GM21367 (cell line): ENCODE data around the gene TWIST2.

Experiments
- ATAC-seq: cut with Tn5 transposase; IDR thresholded peaks from one replicate; pipeline ENCODE4 v1.9.1; 2021; ENCODE audit not compliant: unreplicated experiment

TWIST2 gene

GRCh38 chr2:238835726-238836301, 12.1 kb upstream of the TWIST2 start:
- ATAC-seq = no peak

DNA sequence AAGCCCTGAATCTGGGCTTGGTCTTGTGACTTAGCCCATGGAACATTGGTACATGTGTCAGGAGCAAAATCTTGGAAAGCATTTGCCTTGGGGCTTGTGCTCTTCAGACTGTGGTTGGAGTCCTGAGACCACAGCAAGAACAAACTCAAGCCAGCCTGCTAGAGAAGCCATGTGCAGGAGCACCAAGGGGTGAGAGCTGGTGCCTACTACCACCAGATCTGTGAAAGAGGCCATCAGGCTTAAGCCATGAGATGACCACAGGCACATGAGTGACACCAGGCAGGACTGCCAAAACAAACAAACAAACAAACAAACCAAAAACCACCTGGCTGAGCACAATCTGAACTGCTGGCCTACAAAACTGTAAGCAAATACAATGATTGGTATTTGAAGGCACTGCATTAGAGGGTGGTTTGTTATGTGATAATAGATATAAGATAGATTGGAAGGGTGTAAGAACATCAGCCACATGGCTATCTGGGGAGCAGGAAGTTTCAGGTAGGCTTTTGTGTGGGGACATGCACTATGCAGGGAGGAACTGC, 9.0 kb upstream of the TWIST2 start:
- ATAC-seq = no peak

DNA sequence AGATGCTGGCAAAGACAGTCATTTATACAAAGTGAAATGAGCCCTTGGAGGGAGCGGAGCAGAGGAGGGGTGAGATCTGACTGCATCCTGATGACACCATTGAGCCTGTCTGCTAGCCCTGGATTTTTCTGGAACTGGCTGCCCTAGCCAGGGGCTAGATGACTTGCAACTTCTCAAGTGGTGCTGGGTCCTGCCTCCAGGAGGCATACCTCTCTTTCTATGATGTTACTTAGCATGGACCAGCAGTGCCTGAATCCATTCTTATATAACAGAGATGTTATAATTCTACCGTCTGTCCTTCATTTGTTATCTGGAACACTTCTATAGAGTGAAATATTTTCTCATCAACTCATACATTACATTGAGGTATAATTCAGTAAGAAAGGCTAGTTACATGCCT, 8.5 kb upstream of the TWIST2 start:
- no peak for ATAC-seq

DNA sequence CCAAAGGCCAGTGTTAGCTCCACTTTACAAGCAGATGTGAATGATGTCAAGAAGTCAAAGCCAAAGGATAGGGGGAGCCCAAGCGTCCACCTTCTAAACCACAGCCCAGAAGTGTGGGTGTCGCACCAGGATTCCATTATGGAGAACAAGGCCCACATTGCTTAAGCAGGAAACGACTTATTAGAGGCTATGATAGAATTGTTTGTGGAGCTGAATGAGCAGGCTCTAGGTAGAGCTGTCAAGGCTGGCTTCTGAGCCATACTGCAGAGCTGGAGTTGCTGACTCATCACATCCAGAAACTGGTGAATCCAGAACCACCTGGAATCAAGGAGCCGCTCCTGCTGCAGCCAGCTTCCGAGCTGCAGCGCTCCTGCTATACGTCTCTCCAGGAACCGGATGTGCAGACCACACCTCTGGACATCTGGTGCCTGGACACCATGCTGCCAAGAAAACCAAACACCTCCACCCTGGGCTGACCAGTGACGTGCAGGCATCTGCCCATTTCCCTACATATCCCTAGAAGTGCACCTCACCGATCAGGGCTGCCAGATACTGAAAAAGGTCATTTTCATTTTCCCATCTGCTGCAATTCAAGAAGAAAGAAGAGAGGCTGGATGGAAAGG, 6.2 kb upstream of the TWIST2 start:
- no peak for ATAC-seq

DNA sequence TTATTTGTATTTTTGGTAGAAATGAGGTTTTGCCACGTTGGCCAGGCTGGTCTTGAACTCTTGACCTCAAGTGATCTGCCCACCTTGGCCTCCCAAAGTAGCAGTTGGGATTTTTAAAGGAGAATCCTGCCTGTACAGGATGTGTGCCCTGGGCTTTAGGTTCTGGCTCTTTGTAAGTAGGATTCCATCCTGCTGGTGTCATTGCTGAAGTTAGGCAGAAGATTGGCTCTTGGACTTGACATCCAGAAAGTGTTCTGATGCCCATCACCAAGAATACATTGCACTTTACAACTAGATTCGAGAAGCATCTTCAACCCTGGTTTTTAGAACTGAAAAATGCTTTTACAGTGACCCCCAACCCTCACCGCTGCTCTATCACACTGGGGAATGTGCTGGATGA, 4.4 kb upstream of the TWIST2 start:
- no peak for ATAC-seq

DNA sequence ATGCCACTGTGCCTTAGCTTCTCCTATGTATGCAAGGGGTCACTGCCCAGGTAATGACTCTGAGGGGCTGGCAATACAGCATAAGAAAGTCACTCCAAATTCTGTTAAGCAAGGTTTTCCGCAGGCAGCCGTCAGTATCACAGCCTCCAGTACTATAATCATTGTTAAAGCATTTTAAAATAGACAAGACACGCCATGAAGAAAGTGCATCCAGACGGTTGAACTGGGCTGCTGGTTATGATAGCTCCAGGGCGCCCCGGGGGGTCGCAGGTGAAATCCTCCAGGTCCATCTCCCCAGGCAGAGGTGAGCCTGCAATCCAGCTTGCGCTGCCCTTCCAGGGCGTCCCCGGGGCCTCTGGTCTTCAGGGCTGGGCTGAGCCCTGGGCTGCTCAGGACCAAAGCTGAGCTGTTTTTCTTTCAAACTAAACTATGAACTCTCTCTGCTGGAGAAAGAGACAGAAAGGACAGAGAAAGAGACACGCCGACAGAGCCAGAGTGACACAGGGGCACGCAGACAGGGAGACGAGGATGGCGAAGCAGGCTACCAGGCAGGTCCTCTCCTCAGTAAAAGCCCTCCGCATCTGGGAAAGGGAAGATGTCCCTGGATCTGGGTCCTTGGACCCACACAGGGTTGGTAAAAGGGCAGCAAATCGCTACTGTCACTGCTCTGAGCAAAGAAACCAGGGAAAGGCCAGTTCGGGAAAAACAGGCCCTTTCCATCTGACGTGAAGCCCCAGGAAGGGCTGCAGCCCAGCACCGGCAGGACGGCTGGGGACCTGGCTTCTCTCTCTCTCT, 2.1 kb upstream of the TWIST2 start:
- no peak for ATAC-seq

DNA sequence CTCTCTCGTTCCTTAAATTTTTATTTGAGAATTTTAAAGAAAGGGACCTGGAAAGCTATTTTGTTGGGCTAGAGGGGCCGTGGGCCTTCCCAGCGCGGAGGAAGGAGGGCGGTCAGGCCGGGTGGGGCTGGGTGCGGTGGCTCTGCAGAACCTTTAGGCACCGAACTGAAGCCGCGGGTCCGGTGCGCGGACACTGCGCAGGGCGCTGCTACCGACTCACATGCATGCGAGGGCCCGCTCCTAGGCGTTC, 1.6 kb upstream of the TWIST2 start:
- no peak for ATAC-seq

GRCh38 chr2:238846628-238847418, 1.1 kb upstream of the TWIST2 start:
- no peak for ATAC-seq

DNA sequence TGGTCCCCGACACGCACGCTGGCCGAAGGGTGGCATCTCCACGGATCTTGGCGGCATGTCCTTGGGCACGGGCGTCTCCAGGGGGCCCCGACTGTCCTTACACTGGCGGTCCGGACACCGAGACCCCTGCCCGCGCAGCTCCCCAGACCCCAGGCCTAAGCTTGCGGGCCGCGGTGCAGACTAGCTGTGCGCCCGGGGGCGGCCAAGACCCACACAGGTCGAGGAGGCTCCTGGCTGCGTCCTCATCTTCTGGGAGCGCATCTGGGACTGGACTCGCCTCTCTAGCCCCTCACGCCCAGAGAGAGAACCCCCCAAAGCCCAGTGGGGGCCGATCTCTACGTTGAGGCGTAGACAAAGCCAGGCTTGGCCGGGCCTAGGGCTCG, 475 bp upstream of the TWIST2 start:
- ATAC-seq = no peak

DNA sequence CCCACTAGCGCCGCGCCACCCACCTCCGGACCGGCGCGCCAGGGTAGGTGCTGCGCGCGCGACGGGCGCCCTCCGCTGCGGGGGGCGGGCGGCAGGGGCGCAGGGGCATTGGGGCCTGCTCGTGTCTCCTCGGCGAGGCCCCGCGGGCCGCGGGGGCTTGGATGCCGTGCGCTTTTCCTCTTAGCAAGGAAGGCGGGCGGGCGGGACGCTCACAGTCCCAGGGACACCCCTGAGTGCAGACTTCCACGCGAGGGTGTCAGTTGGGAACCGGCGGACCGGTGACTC, 748 bp downstream of the TWIST2 start:
- no peak for ATAC-seq

DNA sequence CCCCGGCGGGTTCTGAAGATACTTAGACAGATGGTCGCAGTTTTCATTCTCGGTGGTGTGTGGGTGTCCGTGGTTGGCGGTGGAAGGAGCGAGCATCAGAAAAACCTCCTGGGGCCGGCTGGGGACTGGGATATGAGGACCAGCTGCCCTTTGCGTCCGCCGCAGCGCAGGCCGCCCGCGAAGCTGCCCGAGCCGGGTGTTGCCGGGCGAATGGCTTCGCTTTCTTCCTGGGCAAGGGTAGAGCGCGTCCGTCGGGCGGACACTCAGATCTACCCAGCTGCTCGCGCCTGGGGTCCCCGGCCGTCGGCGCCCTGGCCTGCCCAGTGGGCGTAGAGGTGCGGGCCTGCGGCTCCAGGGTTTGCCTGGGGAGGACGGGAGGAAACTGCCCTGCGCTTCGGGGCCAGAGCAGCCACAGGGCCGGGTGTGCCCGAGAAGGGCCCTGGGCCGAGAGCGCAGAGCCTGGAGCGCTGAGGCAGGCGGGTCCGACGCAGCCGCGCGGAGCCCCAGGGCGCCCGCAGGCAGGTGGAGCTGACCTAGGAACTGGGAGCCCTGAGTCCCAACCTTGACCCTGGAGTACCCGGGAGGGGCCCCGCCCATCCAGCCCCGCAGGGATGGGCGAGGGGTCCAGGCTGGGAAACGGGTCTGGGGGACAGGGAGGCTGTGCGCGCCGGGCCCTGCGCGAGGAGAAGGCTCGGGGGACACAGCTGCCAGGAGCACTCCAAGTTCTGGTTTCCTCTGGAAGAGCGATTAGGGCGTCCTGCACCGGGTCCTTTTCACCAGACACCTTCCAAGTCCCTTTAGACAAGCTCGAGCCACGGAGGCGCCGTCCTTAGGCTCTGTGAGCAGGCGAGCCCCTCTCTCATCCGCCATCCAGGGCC, 1.3 kb downstream of the TWIST2 start:
- ATAC-seq = no peak

GRCh38 chr2:238850091-238850490, 2.2 kb downstream of the TWIST2 start:
- ATAC-seq = no peak

DNA sequence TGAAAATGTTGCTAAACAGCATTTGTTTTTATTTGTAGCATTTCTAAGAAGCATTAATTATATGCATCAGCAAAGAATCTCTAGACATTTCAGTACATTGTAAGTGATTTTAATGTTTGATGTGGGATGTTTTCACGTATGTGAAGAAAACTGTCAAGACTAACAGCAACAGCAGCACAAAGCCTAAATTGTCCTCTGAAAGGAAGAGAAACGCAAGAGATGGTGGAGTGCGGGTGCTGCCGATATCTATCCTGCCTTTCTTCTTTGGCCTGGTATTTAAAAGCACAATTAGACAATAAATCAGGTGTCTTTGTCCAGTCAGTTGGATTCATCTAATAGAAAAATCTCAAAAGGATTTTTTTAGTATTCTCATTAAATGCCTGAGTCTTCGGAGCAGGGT, 3.1 kb downstream of the TWIST2 start:
- no peak for ATAC-seq

GRCh38 chr2:238851761-238852160, 3.9 kb downstream of the TWIST2 start:
- no peak for ATAC-seq

DNA sequence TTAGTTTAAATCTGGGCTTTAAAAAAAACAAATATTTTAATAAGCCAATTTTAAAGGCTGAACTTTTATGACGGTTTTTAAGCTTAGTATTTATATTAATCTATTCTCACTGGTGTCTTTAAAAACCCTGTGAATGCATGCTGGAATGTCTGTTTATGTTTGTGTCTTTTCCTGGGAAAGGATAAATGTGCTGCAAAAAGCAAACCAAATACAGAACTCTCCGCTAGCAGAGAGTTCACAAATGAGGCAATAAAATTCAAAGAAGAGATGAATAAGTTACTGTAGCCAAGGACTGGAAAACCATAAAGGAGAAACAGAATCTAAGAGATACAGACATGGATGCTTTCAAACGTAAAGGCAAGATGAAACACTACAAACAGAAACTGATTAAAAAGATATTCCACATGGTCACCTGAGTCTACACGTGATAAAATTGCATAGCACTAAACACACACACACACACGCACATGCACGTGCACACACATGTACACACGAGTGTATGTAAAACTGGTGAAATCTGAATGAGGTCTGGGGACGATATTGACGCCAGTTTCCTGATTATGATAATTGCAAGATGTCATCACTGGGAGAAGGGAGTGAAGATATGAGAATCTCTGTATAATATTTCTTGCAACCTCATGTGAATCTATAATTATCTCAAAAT, 4.5 kb downstream of the TWIST2 start:
- ATAC-seq = no peak

DNA sequence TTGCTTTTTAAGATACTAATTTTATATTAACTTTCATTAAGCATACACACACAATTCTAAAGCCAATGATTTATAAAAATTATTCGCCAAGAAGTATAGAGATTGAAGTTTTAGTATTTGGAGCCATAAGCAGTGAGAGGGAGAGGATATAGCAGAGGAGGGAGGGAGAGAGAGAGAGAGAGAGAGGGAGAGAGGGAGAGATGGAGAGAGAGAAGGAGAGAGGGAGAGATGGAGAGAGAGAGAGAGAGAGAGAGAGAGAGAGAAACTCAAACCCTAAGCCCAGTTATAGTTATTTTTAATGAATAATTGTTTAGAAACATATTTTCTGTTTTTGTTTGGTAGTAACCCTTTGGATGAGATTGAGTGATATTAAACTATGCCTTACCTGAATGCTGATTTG, 5.3 kb downstream of the TWIST2 start:
- ATAC-seq = no peak

- no peak for ATAC-seq
These were observed 5.8 kb downstream of the TWIST2 start for GRCh38 chr2:238853721-238854120.

GRCh38 chr2:238854246-238854645, 6.4 kb downstream of the TWIST2 start:
- ATAC-seq = no peak

GRCh38 chr2:238854699-238855229, 6.9 kb downstream of the TWIST2 start:
- no peak for ATAC-seq

- ATAC-seq = no peak
These were observed 7.4 kb downstream of the TWIST2 start for GRCh38 chr2:238855299-238855698.
